GM20000 (cell line): ENCODE data around the gene FAM162A.

ENCODE experiments used
- DNase-seq: peaks from one replicate; pipeline ENCODE4 v3.0.0; 2012; ENCODE audit warnings: low spot score
- TF ChIP-seq, protein P1 (sequence below): IDR thresholded peaks from 2 replicates; pipeline ENCODE4 v1.5.1; 2012; ENCODE audit warnings: mild to moderate bottlenecking, control low read depth; ENCODE audit errors: extremely low read depth, missing control alignments

Gene FAM162A

DNA sequence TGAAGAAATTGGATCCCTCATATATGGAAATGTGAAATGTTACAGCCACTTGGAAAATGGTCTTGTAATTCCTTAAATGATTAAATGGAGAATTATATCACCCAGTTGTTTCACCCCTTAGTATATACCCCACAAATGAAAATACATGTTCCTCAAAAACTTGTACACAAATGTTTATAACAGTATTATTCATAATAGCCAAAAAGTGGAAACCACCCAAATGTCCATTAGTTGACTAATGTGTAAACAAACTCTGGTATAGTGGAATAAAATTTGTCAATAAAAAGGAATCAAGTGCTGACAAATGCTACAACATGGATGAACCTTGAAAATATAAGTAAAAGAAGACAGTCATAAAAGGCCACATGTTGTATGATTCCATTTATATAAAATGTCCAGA is 12.5 kb downstream of the FAM162A start:
- TF ChIP-seq, protein P1, sequence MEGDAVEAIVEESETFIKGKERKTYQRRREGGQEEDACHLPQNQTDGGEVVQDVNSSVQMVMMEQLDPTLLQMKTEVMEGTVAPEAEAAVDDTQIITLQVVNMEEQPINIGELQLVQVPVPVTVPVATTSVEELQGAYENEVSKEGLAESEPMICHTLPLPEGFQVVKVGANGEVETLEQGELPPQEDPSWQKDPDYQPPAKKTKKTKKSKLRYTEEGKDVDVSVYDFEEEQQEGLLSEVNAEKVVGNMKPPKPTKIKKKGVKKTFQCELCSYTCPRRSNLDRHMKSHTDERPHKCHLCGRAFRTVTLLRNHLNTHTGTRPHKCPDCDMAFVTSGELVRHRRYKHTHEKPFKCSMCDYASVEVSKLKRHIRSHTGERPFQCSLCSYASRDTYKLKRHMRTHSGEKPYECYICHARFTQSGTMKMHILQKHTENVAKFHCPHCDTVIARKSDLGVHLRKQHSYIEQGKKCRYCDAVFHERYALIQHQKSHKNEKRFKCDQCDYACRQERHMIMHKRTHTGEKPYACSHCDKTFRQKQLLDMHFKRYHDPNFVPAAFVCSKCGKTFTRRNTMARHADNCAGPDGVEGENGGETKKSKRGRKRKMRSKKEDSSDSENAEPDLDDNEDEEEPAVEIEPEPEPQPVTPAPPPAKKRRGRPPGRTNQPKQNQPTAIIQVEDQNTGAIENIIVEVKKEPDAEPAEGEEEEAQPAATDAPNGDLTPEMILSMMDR: no peak
- DNase-seq: no peak

DNA sequence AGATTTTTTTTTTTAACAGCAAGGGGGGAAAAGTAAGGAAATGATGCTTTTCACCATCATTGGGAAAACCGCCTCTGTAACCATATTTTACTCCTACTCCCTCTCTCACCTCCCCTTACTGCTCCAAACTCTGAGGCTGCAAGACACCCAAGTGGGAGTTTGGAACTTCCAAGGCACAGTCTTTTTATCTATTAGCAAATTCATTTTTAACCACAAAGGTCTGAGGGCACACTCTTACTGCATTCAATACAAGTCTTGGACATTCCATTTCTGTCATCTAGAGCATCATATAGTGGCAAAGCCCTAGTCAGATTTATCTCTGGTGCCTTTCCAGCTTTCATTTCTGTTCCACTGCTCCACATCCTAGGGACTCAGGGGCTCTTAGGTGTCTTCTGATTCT is 13.2 kb downstream of the FAM162A start:
- TF ChIP-seq, protein P1: no peak
- DNase-seq: no peak

DNA sequence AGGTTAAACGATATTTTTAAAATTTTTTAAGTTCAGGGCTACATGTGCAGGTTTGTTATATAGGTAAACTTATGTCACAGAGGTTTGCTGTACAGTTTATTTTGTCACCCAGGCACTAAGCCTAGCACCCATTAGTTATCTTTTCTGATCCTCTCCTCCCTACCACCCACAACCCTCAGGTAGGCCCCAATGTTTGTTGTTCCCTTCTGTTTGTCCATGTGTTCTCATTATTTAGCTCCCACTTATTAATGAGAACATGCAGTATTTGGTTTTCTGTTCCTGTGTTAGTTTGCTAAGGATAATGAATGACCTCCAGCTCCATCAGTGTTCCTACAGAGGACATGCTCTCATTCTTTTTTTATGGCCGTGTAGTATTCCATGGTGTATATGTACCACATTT is 14.9 kb downstream of the FAM162A start:
- no peak for DNase-seq
- TF ChIP-seq, protein P1: no peak

DNA sequence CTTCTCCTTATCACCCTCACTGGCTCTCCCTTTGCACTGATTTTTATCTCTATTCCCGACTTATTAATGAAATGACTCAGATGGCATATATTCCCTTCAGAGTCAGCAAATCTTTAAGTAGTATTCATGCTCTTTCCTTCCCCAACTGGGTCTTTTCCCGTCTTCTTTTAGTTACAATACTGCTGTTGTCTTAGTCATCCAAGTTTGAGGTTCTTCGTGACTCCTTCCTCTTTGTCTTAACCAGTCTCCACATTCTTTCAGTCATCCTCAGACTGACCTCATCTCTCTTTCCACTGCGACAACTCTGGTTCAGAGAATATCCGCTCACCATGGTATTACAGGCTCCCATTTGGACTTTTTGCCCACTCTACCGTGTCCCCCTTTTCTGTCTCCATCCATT is 19.5 kb downstream of the FAM162A start:
- no peak for DNase-seq
- TF ChIP-seq, protein P1: no peak

DNA sequence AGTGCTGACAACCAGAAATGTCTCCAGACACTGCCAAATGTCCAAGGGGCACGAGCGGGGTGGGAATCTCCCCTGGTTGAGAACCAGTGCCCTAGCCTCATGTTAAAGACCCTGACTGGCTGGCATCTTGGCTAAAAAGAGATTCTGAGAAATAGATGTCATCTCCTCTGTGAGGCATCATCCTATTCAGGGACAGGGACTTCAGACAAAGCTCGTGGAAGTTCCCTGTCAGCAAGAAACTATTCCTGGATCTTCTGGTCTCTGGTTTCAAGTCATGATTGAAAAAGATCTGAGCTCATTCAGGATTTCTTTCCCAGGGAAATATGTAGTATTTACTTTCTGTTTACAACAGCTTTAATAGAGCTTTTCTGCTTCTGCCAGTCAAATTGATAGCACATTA is 21.0 kb downstream of the FAM162A start:
- TF ChIP-seq, protein P1: no peak
- no peak for DNase-seq

DNA sequence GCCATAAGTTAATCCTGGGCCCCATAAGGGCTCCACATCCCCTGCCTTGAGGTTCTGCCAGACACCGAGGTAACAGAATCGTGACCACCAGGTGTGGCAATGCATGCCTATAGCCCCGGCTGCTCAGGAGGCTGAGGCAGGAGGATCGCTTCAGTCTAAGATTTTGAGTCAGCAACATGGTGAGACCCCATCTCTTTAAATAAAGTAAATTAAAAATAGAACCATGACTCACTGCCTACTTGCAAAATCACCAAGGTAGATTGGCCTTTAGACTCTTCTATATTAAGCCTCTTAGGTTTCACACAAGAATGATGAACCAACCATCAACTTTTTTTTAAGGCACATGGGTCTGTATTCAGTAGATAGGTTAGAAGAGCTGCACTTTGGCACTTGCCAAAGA is 22.2 kb downstream of the FAM162A start:
- TF ChIP-seq, protein P1: no peak
- DNase-seq: no peak

DNA sequence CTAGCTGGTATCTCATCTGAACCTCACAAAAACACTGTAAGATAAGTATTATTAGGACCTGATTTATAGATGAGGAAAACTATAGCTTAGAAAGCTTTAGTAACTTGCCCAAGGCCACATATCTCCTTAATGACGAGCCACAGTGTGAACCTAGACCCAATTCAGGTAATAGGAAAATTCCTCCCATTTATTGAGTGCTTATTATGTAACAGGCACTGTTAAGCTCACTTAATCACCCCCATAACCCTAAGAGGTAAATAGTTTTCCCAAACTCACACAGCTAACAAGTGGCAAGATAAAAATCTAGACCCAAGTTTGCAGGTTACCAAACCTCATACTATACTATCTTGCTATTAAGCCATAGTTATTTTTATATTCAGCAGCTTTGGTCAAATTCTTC is 24.0 kb downstream of the FAM162A start:
- TF ChIP-seq, protein P1: no peak
- no peak for DNase-seq
